Trophoblast cell (in vitro differentiated cells and primary cell): Measurements from ENCODE around the gene RPS24.

ENCODE experiments used
- DNase-seq, 2 donors: peaks; one replicate each; pipeline ENCODE4 v3.0.0-alpha.2; 2016
- H2AFZ ChIP-seq: 2 replicates; pipeline ENCODE4 v1.6.1; 2013; ENCODE audit warnings: low read length, moderate library complexity, mild to moderate bottlenecking; ENCODE audit not compliant: insufficient read depth, poor library complexity
- H2AK5ac ChIP-seq: 2 replicates; pipeline ENCODE4 v1.6.1; 2013; ENCODE audit warnings: mild to moderate bottlenecking, low read length
- H2BK120ac ChIP-seq: 2 replicates; pipeline ENCODE4 v1.6.1; 2013; ENCODE audit warnings: low read length, mild to moderate bottlenecking, moderate library complexity; ENCODE audit not compliant: insufficient read depth, poor library complexity
- H2BK12ac ChIP-seq: 2 replicates; pipeline ENCODE4 v1.6.1; 2013; ENCODE audit warnings: mild to moderate bottlenecking, low read length, moderate library complexity
- H2BK5ac ChIP-seq: 2 replicates; pipeline ENCODE4 v1.6.1; 2013; ENCODE audit warnings: low read length, low read depth, moderate library complexity, mild to moderate bottlenecking; ENCODE audit not compliant: poor library complexity
- H3K14ac ChIP-seq: 2 replicates; pipeline ENCODE4 v1.6.1; 2013; ENCODE audit warnings: mild to moderate bottlenecking, low read length
- H3K18ac ChIP-seq: 2 replicates; pipeline ENCODE4 v1.6.1; 2013; ENCODE audit warnings: mild to moderate bottlenecking, low read length
- H3K23ac ChIP-seq: 2 replicates; pipeline ENCODE4 v1.6.1; 2013; ENCODE audit warnings: low read length
- H3K27ac ChIP-seq: 2 replicates; pipeline ENCODE4 v1.5.1; 2013; ENCODE audit warnings: low read depth, mild to moderate bottlenecking, inconsistent platforms, low read length, moderate library complexity
- H3K27me3 ChIP-seq: 2 replicates; pipeline ENCODE4 v1.6.1; 2013; ENCODE audit warnings: inconsistent platforms, mild to moderate bottlenecking, low read length, moderate library complexity; ENCODE audit not compliant: insufficient read depth
- H3K36me3 ChIP-seq, 2 experiments: 1 replicate in 1 of 2; 2 replicates in 1 of 2; pipeline ENCODE4 v1.6.1; 2013; ENCODE audit warnings: low read length in 2 of 2, mild to moderate bottlenecking in 2 of 2, moderate library complexity in 1 of 2; ENCODE audit not compliant: insufficient read depth in 2 of 2, control insufficient read depth in 1 of 2
- H3K4ac ChIP-seq: 2 replicates; pipeline ENCODE4 v1.6.1; 2013; ENCODE audit warnings: low read depth, mild to moderate bottlenecking, low read length, moderate library complexity
- H3K4me1 ChIP-seq, 2 experiments: 1 replicate in 1 of 2; 2 replicates in 1 of 2; pipeline ENCODE4 v1.6.1; 2013; ENCODE audit warnings: low read length in 2 of 2, mild to moderate bottlenecking in 2 of 2, moderate library complexity in 1 of 2; ENCODE audit not compliant: insufficient read depth in 2 of 2, control insufficient read depth in 1 of 2
- H3K4me2 ChIP-seq: 2 replicates; pipeline ENCODE4 v1.6.1; 2013; ENCODE audit warnings: inconsistent platforms, mild to moderate bottlenecking, low read length, moderate library complexity
- H3K4me3 ChIP-seq: 2 replicates; pipeline ENCODE4 v1.5.1; 2013; ENCODE audit warnings: mild to moderate bottlenecking, low read depth, low read length, inconsistent platforms
- H3K79me1 ChIP-seq: one replicate; pipeline ENCODE4 v1.6.1; 2013; ENCODE audit warnings: low read length
- H3K79me2 ChIP-seq: 2 replicates; pipeline ENCODE4 v1.6.1; 2013; ENCODE audit warnings: low read length, mild to moderate bottlenecking; ENCODE audit not compliant: control insufficient read depth, insufficient read depth, poor library complexity
- H3K9ac ChIP-seq: 2 replicates; pipeline ENCODE4 v1.6.1; 2013; ENCODE audit warnings: mild to moderate bottlenecking, low read length
- H3K9me3 ChIP-seq: 2 replicates; pipeline ENCODE4 v1.6.1; 2013; ENCODE audit warnings: low read depth, mild to moderate bottlenecking, control low read depth, inconsistent platforms, low read length; ENCODE audit not compliant: insufficient read depth
- H4K12ac ChIP-seq: 2 replicates; pipeline ENCODE4 v1.6.1; 2013; ENCODE audit warnings: low read depth, mild to moderate bottlenecking, low read length, moderate library complexity
- H4K8ac ChIP-seq: 2 replicates; pipeline ENCODE4 v1.6.1; 2013; ENCODE audit warnings: low read depth, mild to moderate bottlenecking, low read length, moderate library complexity
- H4K91ac ChIP-seq: one replicate; pipeline ENCODE4 v1.6.1; 2013; ENCODE audit warnings: low read depth, mild to moderate bottlenecking, low read length, moderate library complexity
- WGBS: extraction: QIAGEN DNeasy Blood & Tissue Kit; methylation state at CpG from one replicate; pipeline ENCODE4 v1.1.7; 2013; ENCODE audit warnings: missing lambda C conversion rate; ENCODE audit not compliant: insufficient read length, insufficient coverage; ENCODE audit errors: extremely low coverage; 5-methylcytosine and 5-hydroxymethylcytosine counted together

RPS24 gene

GRCh38 chr10:78038791-78039547, 5.3 kb downstream of the RPS24 start:
- Histone ChIP-seq H3K9me3 (no peaks in the 10 kb centered on the region), H3K27me3 (no peaks in the 10 kb centered on the region), H3K4me2 (no peak overlapping the region), H3K79me1 (peaks cover under 1% of the 10 kb centered on the region), H2BK5ac (no peak overlapping the region), H3K4me3 (no peak overlapping the region), H3K4ac (no peak overlapping the region), H2BK120ac (no peak overlapping the region), H2AK5ac (no peak overlapping the region), H3K9ac (no peak overlapping the region), H3K23ac (no peak overlapping the region), H3K14ac (no peak overlapping the region), H3K4me1 (peaks cover 0 to 3% of the 10 kb centered on the region in 2 experiments), H2AFZ (no peak overlapping the region), H4K91ac (no peak overlapping the region), H3K27ac (no peak overlapping the region), H3K36me3 (peaks cover 28 to 64% of the 10 kb centered on the region in 2 experiments), H2BK12ac (no peak overlapping the region), H3K79me2 (peaks cover 7% of the 10 kb centered on the region), H4K8ac (no peak overlapping the region), H4K12ac (no peak overlapping the region), H3K18ac (no peak overlapping the region)
- WGBS: no CpG with 5 or more reads among the region's 5 CpGs
- DNase-seq: no peak

GRCh38 chr10:78039743-78040142, 6.1 kb downstream of the RPS24 start:
- H3K79me1 ChIP-seq: no peaks in the 10 kb centered on the region
- H2BK12ac ChIP-seq: no peak overlapping the region
- no peak for DNase-seq
- H2BK120ac ChIP-seq: no peak overlapping the region
- no peak overlapping the region for H3K27ac ChIP-seq
- no peaks in the 10 kb centered on the region for H3K27me3 ChIP-seq
- no peak overlapping the region for H3K14ac ChIP-seq
- H2AFZ ChIP-seq: no peak overlapping the region
- H3K4ac ChIP-seq: no peak overlapping the region
- H2AK5ac ChIP-seq: no peak overlapping the region
- no peak overlapping the region for H3K18ac ChIP-seq
- no peak overlapping the region for H3K4me3 ChIP-seq
- H3K4me1 ChIP-seq: peaks cover 0 to 3% of the 10 kb centered on the region in 2 experiments
- no CpG with 5 or more reads among the region's 3 CpGs for WGBS
- H4K91ac ChIP-seq: no peak overlapping the region
- no peaks in the 10 kb centered on the region for H3K9me3 ChIP-seq
- H3K36me3 ChIP-seq: peaks cover 28 to 64% of the 10 kb centered on the region in 2 experiments
- H2BK5ac ChIP-seq: no peak overlapping the region
- H3K79me2 ChIP-seq: peaks cover 4% of the 10 kb centered on the region
- no peak overlapping the region for H3K9ac ChIP-seq
- no peak overlapping the region for H4K8ac ChIP-seq
- no peak overlapping the region for H4K12ac ChIP-seq
- no peak overlapping the region for H3K23ac ChIP-seq
- no peak overlapping the region for H3K4me2 ChIP-seq

DNA sequence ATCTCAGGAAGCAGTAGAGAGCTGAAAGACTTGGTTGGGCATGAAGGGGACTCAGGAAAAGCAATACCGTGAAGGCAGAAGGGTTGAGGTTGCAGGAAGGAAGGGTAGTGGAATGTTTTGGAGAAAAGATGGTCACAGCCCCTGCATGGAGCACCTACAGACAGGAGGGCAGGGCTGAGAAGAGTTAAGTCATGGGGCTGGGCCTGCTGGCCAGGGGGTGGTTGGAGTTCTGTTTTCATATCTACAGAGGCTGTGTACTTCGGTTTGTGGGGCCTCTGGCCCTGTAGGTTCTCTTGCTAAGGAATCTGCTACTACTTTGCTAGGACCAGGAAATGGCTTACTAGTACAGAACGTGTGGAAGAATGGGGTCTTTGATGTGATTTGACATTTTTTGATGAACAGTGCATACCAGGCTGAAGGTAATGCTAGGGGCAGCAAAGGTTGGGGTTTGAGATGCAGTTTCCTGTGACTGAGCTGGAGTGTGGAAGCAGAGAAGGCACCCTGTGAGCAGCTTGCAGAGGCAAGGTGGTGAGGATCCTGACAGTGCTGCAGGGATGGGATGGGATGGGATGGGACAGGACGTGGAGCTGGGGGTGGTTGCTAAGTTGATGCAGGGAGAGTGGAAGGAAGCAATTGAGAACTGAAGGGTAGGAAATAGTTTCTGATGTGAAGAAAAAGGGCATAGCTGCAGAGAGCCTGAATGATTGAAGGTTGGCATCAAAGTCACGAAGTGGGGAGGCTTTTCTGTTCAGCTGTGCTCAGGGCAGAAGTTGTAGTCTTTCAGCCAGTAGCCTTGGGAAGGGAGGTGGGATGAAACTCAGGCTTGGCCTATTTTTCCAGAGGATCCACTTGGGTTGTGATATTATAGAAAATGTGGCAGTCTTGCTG, 7.8 kb downstream of the RPS24 start:
- Histone ChIP-seq H4K8ac (peak overlapping the region; percentile 36), H3K9me3 (no peaks in the 10 kb centered on the region), H2BK120ac (no peak overlapping the region), H4K12ac (no peak overlapping the region), H2AK5ac (no peak overlapping the region), H3K23ac (no peak overlapping the region), H3K4ac (no peak overlapping the region), H2BK5ac (no peak overlapping the region), H2BK12ac (no peak overlapping the region), H3K36me3 (peaks cover 25 to 53% of the 10 kb centered on the region in 2 experiments), H2AFZ (no peak overlapping the region), H3K4me3 (no peak overlapping the region), H3K18ac (no peak overlapping the region), H3K4me1 (no peaks in the 10 kb centered on the region), H4K91ac (no peak overlapping the region), H3K79me2 (no peaks in the 10 kb centered on the region), H3K4me2 (no peak overlapping the region), H3K27ac (peak overlapping the region; percentile 17), H3K27me3 (no peaks in the 10 kb centered on the region), H3K9ac (no peak overlapping the region), H3K79me1 (no peaks in the 10 kb centered on the region), H3K14ac (no peak overlapping the region)
- DNase-seq: no peak
- WGBS: no CpG with 5 or more reads among the region's 5 CpGs

- no peak overlapping the region for H2BK120ac ChIP-seq
- H3K9ac ChIP-seq: no peak overlapping the region
- no peak overlapping the region for H2AK5ac ChIP-seq
- no peak overlapping the region for H3K18ac ChIP-seq
- no peak overlapping the region for H2AFZ ChIP-seq
- H2BK5ac ChIP-seq: no peak overlapping the region
- H3K36me3 ChIP-seq: peaks cover 22 to 45% of the 10 kb centered on the region in 2 experiments
- no peaks in the 10 kb centered on the region for H3K4me1 ChIP-seq
- H4K12ac ChIP-seq: no peak overlapping the region
- no CpG with 5 or more reads among the region's 2 CpGs for WGBS
- H3K79me1 ChIP-seq: no peaks in the 10 kb centered on the region
- H3K4ac ChIP-seq: no peak overlapping the region
- no peak overlapping the region for H3K27ac ChIP-seq
- H3K23ac ChIP-seq: no peak overlapping the region
- H2BK12ac ChIP-seq: no peak overlapping the region
- H3K79me2 ChIP-seq: no peaks in the 10 kb centered on the region
- DNase-seq: no peak
- H3K14ac ChIP-seq: no peak overlapping the region
- H4K8ac ChIP-seq: no peak overlapping the region
- H3K4me2 ChIP-seq: no peak overlapping the region
- H3K9me3 ChIP-seq: no peaks in the 10 kb centered on the region
- no peak overlapping the region for H4K91ac ChIP-seq
- no peak overlapping the region for H3K4me3 ChIP-seq
- no peaks in the 10 kb centered on the region for H3K27me3 ChIP-seq
Observed at GRCh38 chr10:78042058-78042751, 8.5 kb downstream of the RPS24 start.
